ENCODE data around the gene RAP2A. TPM values are rescaled to one million over a fixed set of nuclear protein-coding genes. Genes with fewer than 3 reads are reported as not detected.

Gene RAP2A
- total and polyA plus RNA-seq, 11 donors, result 3.9 to 34.8 (median 23.2) TPM

GRCh38 chr13:97468331-97468730, 34.4 kb downstream of the RAP2A start:
- no peak for ATAC-seq
- 68 to 86% (median 75%) methylated on average over 3 of the region's 3 CpGs for WGBS, 4 donors
- intact Hi-C loops (cut with DNase I), result no loop called here

GRCh38 chr13:97471711-97472110, 37.7 kb downstream of the RAP2A start:
- H3K36me3 ChIP-seq, result no peaks in the 10 kb centered on the region
- ATAC-seq (no peak), DNase-seq (no peak)
- peaks cover 0 to 27% (median 4%) of the 10 kb centered on the region in 12 donors for H3K4me1 ChIP-seq
- TF ChIP-seq CTCF (IDR thresholded peaks at IDR 0.05) (no peak), POLR2A (IDR thresholded peaks at IDR 0.05) (no peak)
- no peaks in the 10 kb centered on the region for H3K9me3 ChIP-seq
- H3K27ac ChIP-seq, result no peak overlapping the region
- intact Hi-C loops (cut with DNase I), result no loop called here
- 50 to 69% (median 57%) methylated on average over 1 of the region's 1 CpG for WGBS, 4 donors
- H3K27me3 ChIP-seq, result no peaks in the 10 kb centered on the region
- no peak overlapping the region for H3K4me3 ChIP-seq

More at GRCh38 chr13:97468331-97468730, 34.4 kb downstream of the RAP2A start:
- Histone ChIP-seq H3K4me3 (no peak overlapping the region), H3K27ac (no peak overlapping the region), H3K9me3 (no peaks in the 10 kb centered on the region), H3K27me3 (no peaks in the 10 kb centered on the region), H3K36me3 (peaks cover 0 to 25% (median 19%) of the 10 kb centered on the region in 9 donors), H3K4me1 (peaks cover 0 to 22% (median 5%) of the 10 kb centered on the region in 12 donors)
- TF ChIP-seq POLR2A (IDR thresholded peaks at IDR 0.05) (no peak), CTCF (IDR thresholded peaks at IDR 0.05) (no peak)
- DNase-seq, result no peak

GRCh38 chr13:97474349-97474980, 40.5 kb downstream of the RAP2A start:
- peak overlapping the region in 2 of 12 donors; percentile 11 to 32 for H3K27ac ChIP-seq
- H3K4me3 ChIP-seq, result no peak overlapping the region
- H3K27me3 ChIP-seq, result no peaks in the 10 kb centered on the region
- DNase-seq (no peak), ATAC-seq (peak in 1 of 4 donors; percentile 34)
- no peaks in the 10 kb centered on the region for H3K9me3 ChIP-seq
- 58 to 72% (median 62%) methylated on average over 6 of the region's 6 CpGs for WGBS, 4 donors
- intact Hi-C loops (cut with DNase I), result no loop called here
- peaks cover 0 to 22% (median 0%) of the 10 kb centered on the region in 12 donors for H3K4me1 ChIP-seq
- H3K36me3 ChIP-seq, result no peaks in the 10 kb centered on the region
- no peak for TF ChIP-seq POLR2A (IDR thresholded peaks at IDR 0.05)

- intact Hi-C loops (cut with DNase I), result no loop called here
- WGBS, 4 donors, result 56 to 61% (median 59%) methylated on average over 4 of the region's 4 CpGs
- H3K4me3 ChIP-seq, result no peak overlapping the region
Measured at GRCh38 chr13:97475011-97475410, 41.0 kb downstream of the RAP2A start.

More at GRCh38 chr13:97475011-97475410, 41.0 kb downstream of the RAP2A start:
- no peak for TF ChIP-seq CTCF (IDR thresholded peaks at IDR 0.05)
- H3K27ac ChIP-seq, result peak overlapping the region in 2 of 12 donors; percentile 11 to 32
- H3K9me3 ChIP-seq, result no peaks in the 10 kb centered on the region
- peaks cover 0 to 22% (median 0%) of the 10 kb centered on the region in 12 donors for H3K4me1 ChIP-seq
- H3K27me3 ChIP-seq, result no peaks in the 10 kb centered on the region
- ATAC-seq (no peak), DNase-seq (no peak)
- H3K36me3 ChIP-seq, result no peaks in the 10 kb centered on the region
